ENCODE data around the gene MOB1B. TPM values are rescaled to one million over a fixed set of nuclear protein-coding genes. Genes with fewer than 3 reads are reported as not detected.
"Not testable (repeated sequence)": the region's sequence is repeated elsewhere in the genome, so short reads cannot be mapped to it uniquely, and the experiment has no call there.

Gene MOB1B
- polyA plus RNA-seq, 3 donors: 35.2 to 73.4 (median 48.4) TPM

DNA sequence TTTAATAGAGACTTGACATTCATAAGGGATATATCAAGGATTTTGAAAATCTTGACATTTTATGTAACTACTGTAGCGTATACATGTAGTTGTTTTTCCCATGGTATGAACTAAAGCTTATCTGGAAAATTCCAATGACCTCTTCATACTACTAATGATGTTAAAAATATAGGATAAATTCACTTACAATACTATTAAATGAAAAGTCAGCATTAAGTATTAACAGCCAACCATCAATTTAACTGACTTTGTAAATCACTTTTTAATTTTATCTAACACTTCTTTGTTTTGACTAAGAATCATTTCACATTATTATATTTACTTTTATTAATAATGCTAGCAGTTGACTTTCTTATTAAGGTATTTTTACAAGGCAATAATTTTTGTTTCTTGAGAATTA, 125.4 kb downstream of the MOB1B start:
- no peak for DNase-seq (ENCODE audit: extremely low read depth in 1 of 11, low read depth in 9 of 11, low spot score in 4 of 11)

DNA sequence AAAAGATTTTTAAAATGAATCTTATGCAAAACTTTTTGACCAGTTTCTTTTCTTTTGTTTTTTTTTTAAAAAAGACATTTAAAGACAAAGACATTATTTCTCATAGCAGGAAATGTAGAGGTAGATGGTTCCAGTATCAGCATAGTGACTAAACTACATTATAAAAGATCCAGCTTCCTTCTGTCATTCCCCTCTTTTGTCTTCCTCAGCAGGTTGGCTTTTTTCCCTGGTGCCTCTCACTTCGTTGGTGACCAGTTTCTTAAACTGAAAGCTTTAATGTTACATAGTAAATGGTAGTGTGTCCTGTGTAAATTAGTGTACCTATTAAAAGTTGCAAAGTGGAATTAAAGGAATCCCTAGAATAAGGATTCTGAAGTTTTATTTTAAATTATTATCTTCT, 127.3 kb downstream of the MOB1B start:
- no peak for DNase-seq (ENCODE audit: extremely low read depth in 1 of 11, low read depth in 9 of 11, low spot score in 4 of 11)

DNA sequence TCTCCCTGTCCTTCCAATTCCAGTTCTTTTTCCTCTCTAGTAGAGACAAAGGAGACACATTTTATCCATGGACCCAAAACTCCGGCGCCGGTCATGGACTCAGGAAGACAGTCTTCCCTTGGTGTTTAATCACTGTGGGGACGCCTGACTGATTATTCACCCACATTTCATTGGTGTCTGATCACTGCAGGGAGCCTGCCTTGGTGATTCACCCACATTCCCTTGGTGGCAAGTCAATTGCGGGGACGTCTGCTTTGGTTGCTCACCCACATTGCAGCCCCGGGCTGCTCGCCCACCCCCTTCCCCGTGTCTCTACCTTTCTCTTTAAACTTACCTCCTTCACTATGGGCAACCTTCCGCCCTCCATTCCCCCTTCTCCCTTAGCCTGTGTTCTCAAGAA, 129.9 kb downstream of the MOB1B start:
- DNase-seq (ENCODE audit: extremely low read depth in 1 of 11, low read depth in 9 of 11, low spot score in 4 of 11): not testable (repeated sequence)

Other genes starting within 250 kb of the MOB1B start
- gene JCHAIN, start 235.9 kb upstream of the MOB1B start, polyA plus RNA-seq (ENCODE audit: insufficient read length in 3 of 3): 1 to 10 TPM in 1 of 3 donors, under 1 TPM in 2; 0.44 to 1.2 (median 0.88) TPM
- gene UTP3, start 213.8 kb upstream of the MOB1B start, polyA plus RNA-seq (ENCODE audit: insufficient read length in 3 of 3): 10 to 100 TPM; 41.4 to 56.0 (median 49.5) TPM
- 100 to 1,000 TPM; 102 to 205 (median 113) TPM for gene RUFY3, start 180.4 kb upstream of the MOB1B start, polyA plus RNA-seq (ENCODE audit: insufficient read length in 3 of 3)
- gene GRSF1, start 62.5 kb upstream of the MOB1B start, polyA plus RNA-seq (ENCODE audit: insufficient read length in 3 of 3): 100 to 1,000 TPM; 119 to 146 (median 128) TPM
- gene DCK, start 91.3 kb downstream of the MOB1B start, polyA plus RNA-seq (ENCODE audit: insufficient read length in 3 of 3): 10 to 100 TPM; 29.1 to 41.3 (median 34.6) TPM

Measured in renal cortex interstitium (tissue), 11 donors.